GM18868 (cell line): ENCODE results near the gene TBC1D5.
"Not testable (repeated sequence)": the region's sequence is repeated elsewhere in the genome, so short reads cannot be mapped to it uniquely, and the experiment has no call there.

Experiments
- ATAC-seq: cut with Tn5 transposase; IDR thresholded peaks from one replicate; pipeline ENCODE4 v1.9.1; 2021; ENCODE audit warnings: mild to moderate bottlenecking, moderate library complexity; ENCODE audit not compliant: unreplicated experiment

The TBC1D5 gene

DNA sequence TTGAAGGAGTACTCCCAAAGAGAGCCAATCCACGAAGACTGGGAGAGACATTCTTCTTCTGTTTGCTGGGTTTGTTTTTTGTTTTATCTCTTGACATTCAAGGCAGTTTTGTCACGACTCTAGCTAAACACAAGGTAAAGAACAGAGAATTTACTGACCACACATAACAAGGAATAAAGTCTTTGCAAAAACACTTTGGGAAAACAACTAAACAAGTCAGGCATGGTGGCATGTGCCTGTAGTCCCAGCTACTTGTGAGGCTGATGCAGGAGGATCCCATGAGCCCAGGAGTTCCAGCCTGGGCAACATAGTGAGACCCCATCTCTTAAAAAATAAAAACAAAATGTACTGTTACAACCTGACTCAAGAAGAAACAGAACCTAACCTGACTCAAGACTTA, 28.0 kb downstream of the TBC1D5 start:
- no peak for ATAC-seq

DNA sequence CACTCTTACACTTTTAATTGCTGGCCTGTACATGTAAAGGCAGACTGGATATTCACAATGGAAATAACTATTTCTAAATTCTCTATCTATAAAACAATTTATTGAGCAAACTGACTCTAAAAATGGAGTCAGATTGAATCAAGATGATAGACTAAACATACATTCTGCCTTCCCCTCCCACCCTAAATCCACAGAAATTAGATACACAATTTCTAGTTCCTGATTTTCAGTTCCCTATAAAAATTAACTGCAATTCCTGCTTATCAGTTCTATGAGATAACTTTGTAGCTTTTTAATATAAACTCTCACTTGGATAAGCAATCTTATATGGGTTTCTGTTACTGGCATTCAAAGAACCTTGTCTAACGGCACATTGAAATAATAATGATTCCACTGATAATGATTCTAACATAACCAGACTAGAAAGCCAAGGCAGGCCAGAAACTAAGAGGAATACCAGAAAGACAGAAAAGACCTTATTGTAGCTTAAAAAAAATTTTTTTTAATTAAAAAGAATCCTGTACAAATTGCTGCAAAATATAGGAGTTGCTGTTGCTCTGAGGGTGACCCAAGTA, 33.1 kb downstream of the TBC1D5 start:
- ATAC-seq = no peak

DNA sequence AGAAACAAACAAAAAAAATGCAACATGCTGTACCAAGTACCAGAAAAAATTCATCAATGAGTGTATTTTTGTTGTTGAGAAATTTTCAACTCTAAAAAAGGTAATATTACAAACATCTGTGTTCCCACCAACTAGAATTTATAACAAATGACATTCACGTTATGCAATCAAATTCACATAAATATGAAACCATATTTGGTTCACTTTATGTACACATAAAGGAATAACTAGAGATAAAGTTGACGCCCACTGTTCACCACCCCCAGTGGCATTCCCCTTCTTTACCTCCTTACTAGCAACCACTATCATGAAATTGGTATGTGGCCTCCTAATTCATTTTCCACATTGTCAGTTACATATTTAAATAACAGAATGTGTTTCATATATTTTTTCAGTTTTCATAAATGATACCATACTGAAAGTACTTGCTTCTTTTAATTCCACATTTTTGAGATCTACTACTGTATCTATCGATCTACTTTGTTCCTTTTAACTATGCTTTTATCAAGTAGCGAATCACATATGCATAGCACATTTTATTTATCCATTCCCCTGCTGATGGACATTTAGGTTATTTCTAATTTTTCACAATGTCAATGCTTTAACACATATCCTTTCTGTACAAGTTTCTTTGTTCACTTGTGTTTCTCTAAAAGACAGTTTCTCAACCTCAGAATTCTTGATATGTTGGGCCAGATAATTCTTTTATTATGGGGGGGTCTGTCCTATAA, 34.5 kb downstream of the TBC1D5 start:
- no peak for ATAC-seq

DNA sequence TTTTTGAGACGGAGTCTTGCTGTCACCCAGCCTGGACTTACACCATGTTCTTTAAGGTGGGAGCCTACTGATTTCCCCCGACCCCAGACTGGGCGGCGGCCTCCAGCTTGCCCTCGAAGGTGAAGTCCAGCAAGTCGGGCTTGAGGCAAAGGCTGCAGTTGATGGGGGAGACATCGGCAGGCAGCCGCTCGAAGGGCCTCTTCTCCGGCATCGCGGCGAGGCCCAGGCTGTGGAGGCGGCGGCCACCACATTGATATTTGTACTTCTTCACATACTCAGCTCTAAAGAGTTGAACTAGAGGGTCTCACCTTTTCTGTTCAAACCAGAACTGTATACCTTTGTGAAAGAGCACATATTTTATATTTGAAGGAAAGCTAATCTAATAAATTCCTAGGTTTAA, 36.4 kb downstream of the TBC1D5 start:
- not testable (repeated sequence) for ATAC-seq

DNA sequence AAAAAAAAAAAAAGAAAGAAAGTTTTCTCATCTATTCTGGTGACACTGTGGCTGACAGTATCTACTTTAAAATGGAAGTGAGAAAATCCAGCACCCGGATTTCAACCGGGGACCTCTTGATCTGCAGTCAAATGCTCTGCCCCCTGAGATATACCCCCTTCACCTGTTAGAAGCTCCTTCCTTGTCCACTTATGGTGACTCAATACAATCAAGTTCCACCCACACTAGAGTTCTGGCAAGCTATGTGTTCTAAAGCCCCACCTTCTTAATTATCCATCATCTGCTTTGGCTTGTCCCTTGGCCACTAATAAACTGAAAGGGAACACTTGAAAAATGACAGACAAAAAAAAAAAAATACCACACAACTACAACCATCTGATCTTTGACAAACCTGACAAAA, 42.6 kb downstream of the TBC1D5 start:
- not testable (repeated sequence) for ATAC-seq

DNA sequence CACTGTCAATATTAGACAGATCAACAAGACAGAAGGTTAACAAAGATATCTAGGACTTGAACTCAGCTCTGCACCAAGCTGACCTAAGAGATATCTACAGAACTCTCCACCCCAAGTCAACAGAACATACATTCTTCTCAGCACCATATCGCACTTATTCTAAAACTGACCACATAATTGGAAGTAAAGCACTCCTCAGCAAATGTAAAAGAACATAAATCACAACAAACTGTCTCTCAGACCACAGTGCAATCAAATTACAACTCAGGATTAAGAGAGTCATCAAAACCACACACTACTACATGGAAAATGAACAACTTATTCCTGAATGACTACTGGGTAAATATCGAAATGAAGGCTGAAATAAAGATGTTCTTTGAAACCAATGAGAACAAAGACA, 46.8 kb downstream of the TBC1D5 start:
- not testable (repeated sequence) for ATAC-seq

DNA sequence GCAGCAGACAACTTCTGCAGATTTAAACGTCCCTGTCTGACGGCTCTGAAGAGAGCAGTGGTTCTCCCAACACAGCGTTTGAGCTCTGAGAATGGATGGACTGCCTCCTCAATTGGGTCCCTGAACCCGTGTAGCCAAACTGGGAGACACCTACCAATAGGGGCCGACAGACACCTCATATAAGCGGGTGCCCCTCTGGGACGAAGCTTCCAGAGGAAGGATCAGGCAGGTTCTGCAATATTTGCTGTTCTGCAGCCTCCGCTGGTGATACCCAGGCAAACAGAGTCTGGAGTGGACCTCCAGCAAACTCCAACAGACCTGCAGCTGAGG, 48.8 kb downstream of the TBC1D5 start:
- ATAC-seq = not testable (repeated sequence)

DNA sequence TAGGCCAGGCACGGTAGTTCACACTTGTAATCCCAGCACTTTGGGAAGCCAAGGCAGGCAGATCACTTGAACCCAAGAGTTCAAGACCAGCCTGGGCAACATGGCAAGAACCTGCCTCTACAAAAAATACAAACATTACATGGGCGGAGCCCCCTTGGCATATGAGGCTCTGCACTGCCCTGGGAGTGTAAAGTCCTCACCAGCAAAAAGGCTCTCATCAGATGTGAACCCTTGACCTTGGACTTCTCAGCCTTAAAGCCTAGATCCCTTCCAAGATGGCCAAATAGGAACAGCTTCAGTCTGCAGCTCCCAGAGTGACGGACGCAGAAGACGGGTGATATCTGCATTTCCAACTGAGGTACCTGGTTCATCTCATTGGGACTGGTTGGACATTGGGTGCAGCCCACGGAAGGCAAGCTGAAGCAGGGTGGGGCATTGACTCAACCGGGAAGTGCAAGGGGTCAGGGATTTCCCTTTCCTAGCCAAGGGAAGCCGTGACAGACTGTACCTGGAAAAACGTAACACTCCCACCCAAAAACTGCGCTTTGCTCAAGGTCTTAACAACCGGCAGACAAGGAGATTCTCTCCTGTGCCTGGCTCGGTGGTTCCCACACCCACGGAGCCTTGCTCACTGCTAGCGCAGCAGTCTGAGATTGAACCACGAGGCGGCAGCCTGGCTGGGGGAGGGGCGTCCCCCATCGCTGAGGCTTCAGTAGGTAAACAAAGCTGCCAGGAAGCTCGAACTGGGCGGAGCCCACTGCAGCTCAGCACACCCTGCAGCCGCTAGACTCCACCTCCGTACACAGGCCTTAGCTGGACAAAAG, 49.4 kb downstream of the TBC1D5 start:
- ATAC-seq = not testable (repeated sequence)

DNA sequence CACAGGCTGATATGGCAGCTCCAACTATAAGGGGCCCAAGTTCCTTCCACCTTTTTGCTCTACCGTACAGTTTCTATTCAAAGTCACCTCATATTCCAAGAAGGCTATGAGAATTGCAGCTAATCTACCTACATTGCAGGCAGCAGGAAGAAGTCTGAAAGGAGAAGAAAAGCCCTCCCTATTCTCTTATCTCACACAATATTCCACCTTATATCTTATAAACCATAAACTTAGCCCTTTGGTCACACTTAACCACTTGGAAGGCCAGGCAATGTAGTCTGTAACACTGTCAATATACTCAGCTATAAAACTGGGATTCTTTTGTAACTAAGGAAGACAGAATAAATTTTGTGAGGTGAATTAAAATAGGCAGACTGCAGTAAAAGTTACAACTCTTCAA, 54.9 kb downstream of the TBC1D5 start:
- ATAC-seq = no peak

DNA sequence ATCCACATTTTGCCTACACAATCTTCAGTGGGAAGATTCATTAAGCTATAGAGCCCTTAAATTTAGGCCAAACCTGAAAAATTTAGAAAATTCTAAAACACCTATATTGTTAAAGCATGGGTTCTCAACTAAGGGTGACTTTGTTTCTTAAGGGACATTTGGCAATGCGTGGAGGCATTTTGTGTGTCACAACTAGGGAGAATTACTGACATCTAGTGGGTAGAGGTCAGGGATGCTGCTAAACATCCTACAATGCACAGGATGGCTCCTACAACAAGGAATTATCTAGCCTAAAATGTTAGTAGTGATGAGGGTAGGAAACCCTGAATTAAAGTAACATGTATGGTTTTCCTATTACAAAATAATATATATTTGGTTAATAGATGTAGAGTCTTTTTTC, 55.8 kb downstream of the TBC1D5 start:
- ATAC-seq = no peak

DNA sequence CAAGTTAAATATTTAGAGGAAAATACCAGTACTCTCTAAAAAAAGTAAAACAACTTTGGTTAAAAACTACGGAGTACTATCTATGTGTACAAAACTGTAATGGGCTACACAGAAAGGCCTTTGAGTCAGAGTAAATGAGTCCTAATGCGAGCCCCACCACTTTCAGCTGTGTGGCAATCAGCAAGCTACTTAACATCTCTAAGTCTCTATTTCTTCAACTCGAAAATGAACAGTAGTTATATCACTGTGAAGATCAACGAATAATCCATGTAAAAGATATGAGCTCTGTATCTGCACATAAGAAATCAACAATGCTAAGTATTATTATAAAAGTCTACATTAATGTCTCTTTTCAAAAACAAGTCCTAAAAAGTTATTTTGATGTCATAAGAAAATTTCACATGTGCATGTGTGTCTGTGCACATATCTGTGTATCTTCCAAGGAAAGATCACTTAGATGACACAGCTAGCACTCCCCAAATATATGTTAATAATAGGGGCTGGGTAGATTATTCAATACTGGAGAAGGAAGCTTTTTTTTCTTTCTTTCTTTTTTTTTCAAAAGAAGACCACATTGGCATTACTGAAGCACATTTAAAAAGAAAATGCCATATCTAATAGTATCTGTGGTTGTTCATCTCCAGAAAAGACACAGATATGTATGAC, 58.8 kb downstream of the TBC1D5 start:
- no peak for ATAC-seq

DNA sequence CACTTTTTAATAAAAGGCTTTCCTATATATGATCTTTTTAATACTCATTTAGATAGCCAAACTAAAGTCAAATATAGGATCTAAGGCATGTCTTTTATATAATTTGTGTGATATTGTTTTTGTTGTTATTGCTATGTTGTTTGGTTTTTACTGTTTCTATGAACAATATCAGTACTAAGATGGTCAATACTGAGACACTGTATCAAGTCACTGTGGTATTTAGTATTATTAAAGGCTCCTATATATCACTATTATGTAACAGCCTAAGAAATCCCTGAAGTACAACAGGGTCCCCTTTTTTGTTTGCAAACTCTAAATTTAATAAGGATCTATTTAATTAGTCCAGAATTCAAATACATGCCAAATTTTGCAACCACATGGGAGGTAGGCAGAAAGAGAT, 61.9 kb downstream of the TBC1D5 start:
- no peak for ATAC-seq

DNA sequence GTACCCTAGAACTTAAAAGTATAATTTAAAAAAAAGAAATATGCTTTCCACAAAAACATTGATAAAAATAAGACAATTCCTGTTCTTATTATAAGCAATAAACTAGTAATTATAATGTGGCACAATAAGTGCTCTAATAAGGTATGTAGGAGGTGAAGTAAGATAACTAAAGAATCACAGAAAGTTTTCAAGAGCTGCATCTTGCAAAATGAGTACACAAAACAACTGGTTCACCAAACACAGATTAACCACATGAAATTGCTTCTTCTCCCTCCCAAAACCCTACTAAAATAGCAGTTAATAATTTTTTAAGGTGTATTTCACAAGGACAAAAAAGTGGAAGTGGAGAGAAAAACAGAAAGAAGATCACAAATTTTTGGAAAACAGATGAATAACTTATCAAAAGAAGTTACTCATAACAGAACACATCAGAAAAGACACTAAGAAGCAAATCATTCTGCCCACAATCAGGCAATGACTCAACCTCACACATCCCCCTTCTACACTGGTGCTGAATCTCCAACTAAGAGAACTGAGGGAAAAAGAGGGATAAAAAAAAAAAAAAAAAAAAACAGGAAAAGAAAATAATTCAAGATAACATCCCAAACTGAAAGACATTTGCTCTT, 64.2 kb downstream of the TBC1D5 start:
- ATAC-seq = peak; percentile 74

DNA sequence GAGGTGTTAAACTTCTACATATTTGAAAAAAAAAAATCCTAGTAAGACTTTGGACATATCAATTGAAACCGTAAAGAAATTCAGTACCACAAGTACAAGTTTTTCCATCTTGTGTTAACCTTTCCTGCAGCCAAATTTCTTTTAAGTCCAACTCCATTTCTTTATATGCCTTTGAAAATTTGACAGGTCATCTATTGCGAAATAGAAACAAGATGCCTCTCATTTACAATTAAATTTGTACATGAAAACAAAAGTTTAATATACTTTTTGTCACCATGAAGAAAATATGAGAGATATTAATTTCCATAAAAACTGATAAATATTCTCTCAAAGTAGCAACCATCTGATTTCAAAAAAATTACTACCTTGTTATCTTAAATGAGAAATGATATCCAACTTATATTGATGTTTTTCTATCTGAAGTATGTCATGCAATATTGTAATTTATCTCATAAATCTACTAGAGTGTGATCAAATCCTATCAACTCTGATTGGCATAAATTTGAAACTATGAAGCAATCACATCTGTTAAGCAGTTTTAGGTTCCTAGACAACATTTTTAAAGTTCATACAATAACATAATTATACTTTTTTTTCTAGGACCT, 68.2 kb downstream of the TBC1D5 start:
- ATAC-seq = no peak

DNA sequence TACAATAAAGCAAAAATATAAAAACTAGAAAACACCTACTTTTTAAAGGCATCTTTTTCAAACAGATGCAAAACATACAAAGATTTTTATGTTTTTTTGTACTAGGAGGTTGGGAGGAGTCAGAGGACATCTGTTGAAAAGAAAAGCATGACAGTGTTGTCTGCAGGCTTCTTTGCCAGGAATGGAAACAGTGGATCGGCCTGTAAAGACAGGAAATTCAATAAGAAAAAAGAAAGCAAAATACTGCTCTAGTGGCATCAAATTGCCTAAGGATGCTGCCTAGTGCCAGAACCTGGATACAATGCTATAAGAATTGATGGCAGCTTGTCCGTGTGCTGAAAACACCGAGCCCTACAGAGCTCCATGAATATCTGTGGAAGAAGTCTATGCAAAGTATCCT, 69.9 kb downstream of the TBC1D5 start:
- ATAC-seq = no peak

DNA sequence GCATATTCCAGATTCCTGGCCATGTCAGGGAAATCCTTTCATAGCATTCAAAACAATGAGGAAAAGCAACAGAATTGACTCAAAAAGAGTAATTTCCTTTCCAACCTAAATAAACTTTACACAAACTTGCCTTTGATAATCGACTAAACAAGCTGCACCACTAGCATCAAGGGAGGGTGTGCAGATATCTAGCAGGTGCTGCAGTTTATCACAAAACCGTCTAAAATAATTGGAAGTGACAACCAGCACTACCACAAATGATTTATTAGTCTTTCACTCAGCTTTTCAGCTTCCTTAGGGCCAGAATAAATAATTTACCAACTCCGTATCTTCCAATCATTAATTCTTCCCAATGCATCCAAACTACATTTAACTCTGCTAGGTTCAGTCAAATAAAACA, 71.7 kb downstream of the TBC1D5 start:
- no peak for ATAC-seq

DNA sequence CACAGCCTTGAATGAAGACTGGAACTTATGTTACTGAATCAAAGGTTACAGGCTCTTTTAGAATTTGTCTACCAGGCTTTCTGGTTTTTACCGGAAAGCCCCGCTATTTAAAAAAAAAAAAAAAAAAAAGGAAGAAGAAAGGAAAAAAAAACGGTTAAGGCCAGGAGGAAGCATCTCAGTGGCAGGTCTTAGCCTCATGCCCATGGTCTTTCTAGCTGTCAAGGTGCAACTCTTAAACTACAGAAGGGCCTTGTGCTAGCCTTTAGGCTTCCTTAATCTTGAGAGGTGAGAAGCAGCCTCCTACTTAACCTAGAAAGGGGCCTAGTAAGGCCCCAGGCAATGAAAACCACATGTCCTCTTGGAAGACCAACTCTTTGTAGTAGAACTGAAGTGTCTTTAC, 77.5 kb downstream of the TBC1D5 start:
- no peak for ATAC-seq

DNA sequence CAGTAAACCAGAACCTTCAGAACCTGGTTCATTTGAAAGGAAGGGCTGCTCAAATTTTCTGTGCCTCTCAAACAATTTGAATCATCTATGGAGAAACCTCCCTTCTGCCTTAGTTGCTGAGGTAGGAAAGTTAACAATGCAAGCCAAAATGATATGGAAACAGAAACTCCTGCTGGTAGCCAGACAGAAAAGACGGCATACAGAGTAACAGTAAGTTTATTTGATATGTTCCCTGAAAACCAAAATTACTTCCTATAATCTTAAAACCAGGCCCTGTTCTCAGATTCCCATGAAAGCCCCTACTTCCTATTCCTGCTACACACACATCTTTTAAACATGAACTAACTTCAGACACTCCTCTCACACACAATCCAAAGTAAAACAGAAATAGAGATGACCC, 86.2 kb downstream of the TBC1D5 start:
- ATAC-seq = no peak

DNA sequence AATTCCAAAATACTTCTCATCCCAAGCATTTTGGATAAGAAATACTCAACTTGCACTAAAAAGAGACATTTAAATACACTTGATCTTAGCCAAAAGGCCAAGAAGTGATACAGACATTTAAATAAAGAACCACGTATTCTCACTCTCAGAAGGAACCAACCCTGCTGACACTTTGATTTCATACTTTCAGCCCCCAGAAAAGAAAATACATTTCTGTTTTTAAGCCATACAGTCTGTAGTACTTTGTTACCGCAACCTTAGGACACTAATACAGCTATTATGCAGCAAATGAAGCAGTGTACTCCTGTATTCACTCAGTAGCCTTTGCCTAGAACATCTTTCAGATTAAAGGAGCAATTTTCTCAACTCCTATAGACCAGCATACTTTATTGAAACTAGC, 86.7 kb downstream of the TBC1D5 start:
- peak; percentile 70 for ATAC-seq

DNA sequence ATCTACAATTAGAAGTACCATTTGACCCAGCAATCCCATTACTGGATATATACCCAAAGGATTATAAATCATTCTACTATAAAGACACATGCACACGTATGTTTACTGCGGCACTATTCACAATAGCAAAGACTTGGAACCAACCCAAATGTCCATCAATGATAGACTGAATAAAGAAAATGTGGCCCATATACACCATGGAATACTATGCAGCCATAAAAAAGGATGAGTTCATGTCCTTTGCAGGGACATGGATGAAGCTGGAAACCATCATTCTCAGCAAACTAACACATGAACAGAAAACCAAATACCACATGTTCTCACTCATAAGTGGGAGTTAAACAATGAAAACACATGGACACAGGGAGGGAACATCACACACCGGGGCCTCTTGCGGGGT, 92.7 kb downstream of the TBC1D5 start:
- ATAC-seq = not testable (repeated sequence)
